GM23338 (cell line): ENCODE data around the gene FMC1.

Source experiments
- CREB1 ChIP-seq: fragments of 250-450 bp; sonication (Bioruptor Pico); IDR thresholded peaks from 2 replicates; pipeline ENCODE4 v1.5.0; 2020; ENCODE audit warnings: low read depth, mild to moderate bottlenecking, moderate library complexity
- CTCF ChIP-seq, 2 experiments: fragments of 200-600 bp in 1 of 2; sonication (generic) in 1 of 2; conservative IDR thresholded peaks; 2 replicates each; pipeline versions ENCODE4 v1.5.1 to v1.6.1; 2016 to 2017; ENCODE audit warnings: antibody characterized with exemption in 2 of 2, low read depth in 2 of 2, mild to moderate bottlenecking in 2 of 2, moderate library complexity in 1 of 2
- EZH2 ChIP-seq: fragments of 200-600 bp; sonication (generic); IDR thresholded peaks from one replicate; pipeline ENCODE4 v1.8.0; 2017; ENCODE audit warnings: antibody characterized with exemption, mild to moderate bottlenecking, low read depth; ENCODE audit not compliant: unreplicated experiment
- EZH2phosphoT487 ChIP-seq: fragments of 200-600 bp; sonication (generic); IDR thresholded peaks from one replicate; pipeline ENCODE4 v1.8.1; 2018; ENCODE audit warnings: antibody characterized with exemption; ENCODE audit not compliant: unreplicated experiment
- JUNB ChIP-seq: IDR thresholded peaks from one replicate; pipeline ENCODE4 v1.6.1; 2016; ENCODE audit warnings: antibody characterized with exemption; ENCODE audit not compliant: unreplicated experiment
- POLR2AphosphoS5 ChIP-seq: IDR thresholded peaks from 2 replicates; pipeline ENCODE4 v1.6.1; 2016; ENCODE audit warnings: antibody characterized with exemption, low read depth
- REST ChIP-seq: IDR thresholded peaks from one replicate; pipeline ENCODE4 v1.6.1; 2018; ENCODE audit warnings: antibody characterized with exemption; ENCODE audit not compliant: unreplicated experiment
- ZNF462 ChIP-seq: fragments of 250-450 bp; sonication (Bioruptor Pico); IDR thresholded peaks from 2 replicates; pipeline ENCODE4 v1.5.0; 2020; ENCODE audit warnings: mild to moderate bottlenecking, moderate library complexity

DNA sequence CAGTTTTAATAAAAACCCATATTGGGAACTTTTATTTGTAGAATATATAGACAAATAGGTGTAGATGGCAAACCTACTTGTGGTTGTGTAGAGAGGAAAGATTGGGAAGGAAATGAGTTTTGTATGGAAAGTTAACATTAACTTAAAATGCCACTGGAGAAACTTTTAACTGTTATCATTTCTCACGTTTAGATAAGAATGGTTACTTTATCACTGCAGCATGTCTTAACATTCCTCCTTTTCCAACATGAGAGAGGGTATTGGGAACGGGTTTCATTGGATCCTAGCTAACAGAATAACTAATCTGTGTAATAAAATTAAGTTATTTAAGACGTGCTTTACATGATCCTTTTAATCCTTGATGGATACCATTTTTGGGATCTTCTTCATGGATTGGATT, 20.4 kb downstream of the FMC1 start:
- no peak for TF ChIP-seq CTCF (conservative IDR thresholded peaks at IDR 0.05; ENCODE audit: low read depth in 2 of 2)
- TF ChIP-seq EZH2, result no peak
- TF ChIP-seq POLR2AphosphoS5, result no peak
- TF ChIP-seq EZH2phosphoT487, result no peak
- no peak for TF ChIP-seq ZNF462 (CRISPR knock-in tag)
- no peak for TF ChIP-seq JUNB
- TF ChIP-seq REST, result no peak
- no peak for TF ChIP-seq CREB1
